ENCODE results near the gene PRKCH.

PRKCH gene

DNA sequence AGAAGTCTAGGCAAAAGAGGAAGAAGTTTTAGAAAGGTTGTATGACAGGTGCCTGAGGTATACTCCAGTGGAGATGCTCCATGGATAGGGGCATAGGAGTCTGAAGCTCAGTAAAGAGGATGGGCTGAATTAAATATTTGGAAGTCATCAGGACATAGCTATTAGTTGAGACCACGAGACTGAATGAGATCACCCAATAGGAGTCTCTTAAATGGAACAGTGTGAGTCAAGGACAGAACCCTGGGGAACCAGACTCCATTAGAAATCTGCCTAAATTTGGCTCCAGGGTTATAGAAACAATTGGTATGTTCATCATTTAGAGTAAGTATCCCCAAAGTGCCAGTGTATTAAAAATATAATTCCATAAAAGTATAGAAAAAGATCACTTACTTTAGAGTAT is 172.6 kb downstream of the PRKCH start:
- DNase-seq = no peak

GRCh38 chr14:61495809-61496208 is 174.4 kb downstream of the PRKCH start:
- DNase-seq = no peak

DNA sequence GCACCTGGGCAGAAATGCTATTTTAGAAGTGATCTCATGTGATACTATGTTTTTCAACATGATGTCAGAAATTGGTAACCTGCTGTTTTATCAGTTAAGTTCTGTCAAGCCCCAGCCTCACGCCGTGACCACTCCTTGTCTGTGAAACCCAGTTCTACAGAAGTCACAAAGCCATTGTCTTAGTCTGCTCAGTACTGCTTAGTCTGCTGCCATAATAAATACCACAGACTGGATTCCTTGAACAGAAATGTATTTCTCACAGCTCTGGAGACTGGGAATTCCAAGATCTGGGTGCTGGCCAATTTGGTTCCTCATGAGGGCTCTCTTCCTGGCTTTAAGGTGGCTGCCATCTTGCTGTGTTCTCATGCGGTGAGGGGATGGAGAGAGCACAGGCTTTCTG is 176.9 kb downstream of the PRKCH start:
- DNase-seq = no peak

GRCh38 chr14:61498811-61499210 is 177.4 kb downstream of the PRKCH start:
- no peak for DNase-seq

DNA sequence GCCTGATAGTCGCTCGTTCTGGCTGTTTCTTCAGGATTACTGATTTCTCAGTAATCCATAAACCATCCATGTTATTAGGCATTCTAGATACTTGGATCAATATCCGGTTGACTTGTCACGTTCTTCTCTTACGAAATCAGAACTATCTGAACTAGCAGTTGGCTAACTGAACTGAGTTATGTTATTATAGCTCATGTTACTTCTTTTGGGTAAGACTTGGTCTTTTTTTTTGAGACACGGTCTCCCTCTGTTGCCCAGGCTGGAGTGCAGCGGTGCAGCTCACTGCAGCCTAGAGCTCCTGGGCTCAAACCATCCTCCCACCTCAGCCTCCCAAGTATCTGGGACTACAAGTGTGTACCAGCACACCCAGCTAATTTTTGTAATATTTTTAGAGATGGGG is 178.6 kb downstream of the PRKCH start:
- no peak for DNase-seq

DNA sequence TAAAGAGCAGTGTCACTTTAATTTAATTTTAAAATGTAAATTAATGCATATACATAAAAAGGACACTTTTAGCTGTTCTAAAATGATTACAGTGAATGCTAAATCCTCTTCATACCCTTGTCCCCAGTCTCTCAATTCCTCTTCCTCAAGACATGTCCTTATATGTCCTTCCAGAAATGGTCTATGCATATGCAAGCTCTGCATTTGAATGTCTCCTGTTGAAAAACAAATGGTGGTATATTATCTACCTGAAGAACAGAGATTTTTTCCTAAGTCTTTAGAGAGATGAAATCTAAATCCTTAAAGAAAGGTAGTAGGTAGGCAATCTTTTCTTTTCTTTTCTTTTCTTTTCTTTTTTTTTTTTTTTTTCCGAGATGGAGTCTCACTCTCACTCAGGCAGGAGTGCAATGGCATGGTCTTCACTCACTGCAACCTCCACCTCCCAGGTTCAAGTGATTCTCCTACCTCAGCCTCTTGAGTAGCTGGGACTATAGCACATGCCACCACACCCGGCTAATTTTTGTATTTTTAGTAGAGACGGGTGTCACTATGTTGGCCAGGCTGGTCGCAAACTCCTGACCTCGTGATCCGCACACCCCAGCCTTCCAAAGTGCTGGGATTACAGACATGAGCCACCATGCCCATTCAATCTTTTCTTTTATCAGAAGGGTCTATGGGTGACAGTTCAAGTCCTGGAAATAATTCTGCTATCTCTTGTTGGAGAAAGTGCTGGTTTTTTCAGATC is 180.5 kb downstream of the PRKCH start:
- no peak for DNase-seq

- DNase-seq = no peak
Measured at GRCh38 chr14:61502459-61503093, 181.2 kb downstream of the PRKCH start.

DNA sequence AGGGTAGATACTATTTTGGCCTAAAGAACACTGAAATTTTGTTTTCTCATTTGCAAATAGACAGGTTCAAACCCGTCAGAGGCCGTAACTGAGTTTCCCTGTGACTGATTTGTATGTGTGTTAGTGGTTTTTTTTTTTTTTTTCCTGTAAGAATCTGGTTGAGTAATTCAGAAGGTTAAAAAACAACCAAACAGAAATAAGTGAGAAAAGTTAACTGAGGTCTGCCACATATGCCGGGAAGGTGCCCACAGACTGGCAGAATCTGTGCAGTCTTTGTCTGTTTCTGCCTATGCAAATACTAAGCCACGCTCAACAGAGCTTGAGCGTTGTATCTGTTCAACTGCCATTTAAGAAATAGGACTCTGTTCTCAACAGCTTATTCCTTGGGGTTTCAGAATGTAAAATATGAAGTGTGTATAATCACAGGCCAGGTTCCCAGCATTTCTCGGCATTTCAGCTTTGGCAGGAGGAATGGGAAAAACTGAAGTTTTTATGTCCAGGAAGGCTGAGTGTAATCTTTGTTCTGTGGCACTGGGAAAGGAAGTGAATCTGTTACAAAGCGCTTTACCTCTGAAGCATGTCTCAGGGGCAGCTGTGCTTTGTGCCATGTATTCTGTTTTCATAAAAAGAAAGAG is 181.9 kb downstream of the PRKCH start:
- peak; percentile 28 to 75 (median 56) for DNase-seq

- peak in 3 of 6 experiments; percentile 19 to 48 (median 36) for DNase-seq
Measured at GRCh38 chr14:61504901-61505300, 183.5 kb downstream of the PRKCH start.

- DNase-seq = no peak
Measured at GRCh38 chr14:61505815-61506809, 184.7 kb downstream of the PRKCH start.

GRCh38 chr14:61508526-61508925 is 187.1 kb downstream of the PRKCH start:
- no peak for DNase-seq

- DNase-seq = no peak
Measured at GRCh38 chr14:61510736-61511557, 189.6 kb downstream of the PRKCH start.

DNA sequence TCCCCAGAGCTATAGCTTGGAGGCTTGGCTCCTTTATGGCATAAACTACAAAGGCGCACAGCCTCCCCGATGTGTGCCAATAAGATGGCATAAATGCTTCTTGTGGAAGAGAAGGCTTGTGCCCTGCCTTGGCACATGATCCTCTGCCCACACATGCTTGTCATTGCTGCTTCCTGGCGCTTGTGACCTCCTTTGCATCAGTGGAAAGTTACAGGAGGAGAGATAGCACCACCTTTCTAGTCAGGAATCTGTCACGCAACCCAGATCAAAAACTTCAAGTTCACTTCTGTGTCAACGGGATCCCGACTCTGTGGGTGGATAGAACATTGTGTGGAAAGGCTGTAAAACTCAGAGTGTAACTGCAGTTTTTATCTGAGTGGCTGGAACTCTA is 190.2 kb downstream of the PRKCH start:
- peak in 5 of 6 experiments; percentile 14 to 43 (median 20) for DNase-seq

DNA sequence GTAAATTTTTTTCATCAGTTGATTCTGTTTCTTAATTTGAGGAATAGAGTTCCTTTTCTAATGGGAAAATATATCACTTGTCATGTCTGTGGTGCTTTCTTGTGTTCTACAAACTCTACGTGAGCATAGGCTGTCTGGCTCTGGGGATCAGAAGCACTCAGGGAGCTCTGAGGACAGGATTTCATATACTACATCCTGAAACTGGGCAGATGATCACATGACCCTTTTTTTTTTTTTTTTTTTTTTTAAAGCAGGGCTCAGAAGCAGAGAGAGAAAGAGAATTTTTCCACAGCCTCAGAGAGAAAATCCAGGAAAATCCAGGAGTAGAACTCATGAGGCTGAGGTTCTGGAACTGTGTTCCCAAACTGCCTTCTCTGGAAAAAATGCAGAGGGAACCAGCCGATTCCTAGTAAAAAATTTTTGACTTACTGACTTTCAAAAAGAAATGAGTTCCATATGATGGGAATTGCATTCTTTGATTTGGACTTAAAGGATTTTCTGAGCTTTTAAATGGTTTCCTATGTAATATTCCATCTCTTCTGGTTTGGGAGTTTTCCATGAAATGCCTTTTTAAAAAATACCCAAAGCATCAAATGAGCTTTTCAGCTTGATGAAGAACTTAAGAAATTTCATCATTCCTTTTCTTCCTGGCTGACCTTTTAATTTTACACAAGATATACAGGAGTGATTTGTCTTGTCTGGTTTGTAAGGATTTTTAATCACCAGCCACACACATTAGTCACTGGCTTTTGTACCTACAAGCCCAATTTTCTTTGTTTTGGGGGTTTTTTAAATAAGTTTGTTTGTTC is 190.9 kb downstream of the PRKCH start:
- peak in 1 of 6 experiments; percentile 43 for DNase-seq

DNA sequence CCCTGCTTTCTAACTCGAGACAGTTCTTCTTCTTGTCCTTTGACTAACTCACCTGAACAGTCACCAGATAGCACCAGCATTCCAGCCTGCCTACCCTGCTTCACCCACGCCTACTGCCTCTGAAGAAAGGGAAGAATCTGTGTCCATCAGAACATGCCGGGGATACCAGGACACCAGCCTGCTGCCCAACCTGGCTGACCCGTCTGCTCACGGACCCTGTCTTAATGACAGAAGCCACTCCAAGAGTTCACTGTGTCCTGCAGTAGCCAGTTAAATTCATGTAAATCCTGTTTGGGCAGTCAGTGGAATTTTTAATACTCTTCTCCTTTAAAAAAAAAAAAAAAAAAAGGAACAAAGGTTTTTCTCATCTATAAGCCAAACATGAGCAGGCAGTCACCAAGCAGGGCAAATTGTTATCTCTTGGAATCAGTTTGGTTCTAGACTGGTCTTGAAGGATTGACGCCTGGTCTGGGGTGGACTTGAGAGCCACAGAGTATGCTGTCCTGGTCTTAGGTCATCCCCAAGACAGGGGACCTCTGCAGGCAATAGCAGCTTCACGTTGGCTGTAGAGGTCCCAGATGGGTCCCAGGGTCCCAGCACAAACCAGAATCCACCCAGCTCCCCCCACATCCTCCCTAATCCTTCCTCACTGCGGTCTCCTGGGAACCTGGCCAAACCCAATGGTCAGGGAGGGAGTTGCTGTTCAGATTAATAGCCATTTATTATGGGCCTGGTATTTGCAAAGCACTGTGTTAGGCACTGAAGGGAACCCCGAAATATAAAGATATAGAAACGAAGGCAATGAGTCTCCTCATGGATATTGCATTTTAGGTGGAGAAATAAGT is 192.8 kb downstream of the PRKCH start:
- no peak for DNase-seq

GRCh38 chr14:61514927-61515326 is 193.5 kb downstream of the PRKCH start:
- no peak for DNase-seq

DNA sequence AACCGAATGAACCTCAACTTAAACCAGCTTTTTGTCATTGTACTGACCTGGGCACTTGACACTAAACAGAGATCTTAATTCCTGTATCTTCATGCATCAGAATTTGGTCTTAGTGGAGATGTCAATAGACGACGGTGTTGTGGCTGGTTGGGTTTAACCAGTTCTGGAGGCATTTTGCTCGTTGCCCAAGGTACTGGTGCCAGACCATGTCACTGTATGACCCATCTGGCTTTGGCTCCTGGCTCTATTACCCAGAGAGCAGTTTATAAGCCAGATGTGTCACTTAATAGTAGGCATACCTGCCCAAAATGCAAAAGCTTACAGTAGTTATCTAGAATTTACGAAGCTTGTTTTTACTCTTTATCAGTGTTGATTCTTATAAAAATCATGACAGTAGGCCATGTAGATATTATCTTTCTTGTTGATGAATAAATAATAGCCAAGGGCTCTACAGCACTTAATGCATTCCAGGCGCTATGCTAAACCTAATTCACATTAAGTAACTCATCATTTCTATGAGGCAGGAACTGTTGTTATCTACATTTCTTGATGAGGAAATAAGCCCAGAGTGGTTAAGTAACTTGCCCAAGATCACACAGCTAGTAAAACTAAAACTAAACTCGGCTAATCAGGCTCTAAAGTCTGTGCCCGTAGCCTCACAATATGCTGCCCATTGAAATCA is 194.2 kb downstream of the PRKCH start:
- no peak for DNase-seq

- no peak for DNase-seq
Measured at GRCh38 chr14:61516118-61516743, 194.9 kb downstream of the PRKCH start.
